Stromal cell of bone marrow (primary cell): Measurements from ENCODE around the gene LIMK2.

Experiments used
- DNase-seq: peaks from one replicate; pipeline ENCODE4 v3.0.0-alpha.2; 2012; ENCODE audit warnings: low read depth

Gene LIMK2

DNA sequence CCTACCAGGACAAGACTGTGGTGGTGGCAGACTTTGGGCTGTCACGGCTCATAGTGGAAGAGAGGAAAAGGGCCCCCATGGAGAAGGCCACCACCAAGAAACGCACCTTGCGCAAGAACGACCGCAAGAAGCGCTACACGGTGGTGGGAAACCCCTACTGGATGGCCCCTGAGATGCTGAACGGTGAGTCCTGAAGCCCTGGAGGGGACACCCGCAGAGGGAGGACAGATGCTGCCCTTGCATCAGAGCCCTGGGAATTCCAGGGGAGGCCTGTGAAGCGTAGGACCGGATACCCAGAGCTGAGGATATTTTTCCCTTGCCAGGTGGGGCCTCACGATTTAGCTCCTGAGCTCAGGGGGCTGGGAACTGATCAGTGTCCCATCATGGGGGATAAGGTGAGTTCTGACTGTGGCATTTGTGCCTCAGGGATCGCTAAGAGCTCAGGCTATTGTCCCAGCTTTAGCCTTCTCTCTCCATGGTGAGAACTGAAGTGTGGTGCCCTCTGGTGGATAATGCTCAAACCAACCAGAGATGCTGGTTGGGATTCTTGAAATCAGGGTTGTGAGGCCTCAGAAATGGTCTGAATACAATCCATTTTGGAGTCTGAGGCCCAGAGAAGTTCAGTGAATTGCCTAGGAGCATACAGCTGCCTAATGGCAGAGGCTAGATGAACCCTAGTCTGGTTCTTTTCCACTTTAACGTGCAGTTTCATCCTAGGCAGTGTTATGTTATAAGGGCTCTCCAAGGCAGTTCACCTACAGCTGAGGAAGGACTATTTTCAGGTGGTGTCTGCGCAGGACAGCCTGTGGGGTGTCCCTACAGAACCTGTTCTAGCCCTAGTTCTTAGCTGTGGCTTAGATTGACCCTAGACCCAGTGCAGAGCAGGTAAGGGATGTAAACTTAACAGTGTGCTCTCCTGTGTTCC lies 60.7 kb downstream of the LIMK2 start:
- DNase-seq = no peak

DNA sequence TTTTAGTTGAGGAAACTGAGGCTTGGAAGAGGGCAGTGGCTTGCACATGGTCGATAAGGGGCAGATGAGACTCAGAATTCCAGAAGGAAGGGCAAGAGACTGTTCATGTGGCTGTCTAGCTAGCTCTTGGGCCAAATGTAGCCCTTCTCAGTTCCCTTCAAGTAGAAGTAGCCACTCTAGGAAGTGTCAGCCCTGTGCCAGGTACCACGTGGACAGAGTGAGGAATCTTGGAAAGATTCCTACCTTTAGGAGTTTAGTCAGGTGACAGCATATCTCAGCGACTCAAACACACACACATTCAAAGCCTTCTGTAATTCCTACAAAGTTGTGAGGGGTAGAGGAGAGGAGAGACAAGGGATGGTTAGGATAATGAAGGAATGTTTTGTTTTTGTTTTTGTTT lies 61.9 kb downstream of the LIMK2 start:
- no peak for DNase-seq

DNA sequence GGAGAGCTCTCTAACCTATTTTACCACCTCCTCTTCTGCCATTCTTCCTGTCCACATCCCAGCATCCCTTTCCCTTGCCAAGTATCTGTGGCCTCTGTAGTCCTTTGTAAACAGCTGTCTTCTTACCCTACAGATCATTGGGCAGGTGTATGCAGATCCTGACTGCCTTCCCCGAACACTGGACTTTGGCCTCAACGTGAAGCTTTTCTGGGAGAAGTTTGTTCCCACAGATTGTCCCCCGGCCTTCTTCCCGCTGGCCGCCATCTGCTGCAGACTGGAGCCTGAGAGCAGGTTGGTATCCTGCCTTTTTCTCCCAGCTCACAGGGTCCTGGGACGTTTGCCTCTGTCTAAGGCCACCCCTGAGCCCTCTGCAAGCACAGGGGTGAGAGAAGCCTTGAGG lies 62.9 kb downstream of the LIMK2 start:
- DNase-seq = no peak

DNA sequence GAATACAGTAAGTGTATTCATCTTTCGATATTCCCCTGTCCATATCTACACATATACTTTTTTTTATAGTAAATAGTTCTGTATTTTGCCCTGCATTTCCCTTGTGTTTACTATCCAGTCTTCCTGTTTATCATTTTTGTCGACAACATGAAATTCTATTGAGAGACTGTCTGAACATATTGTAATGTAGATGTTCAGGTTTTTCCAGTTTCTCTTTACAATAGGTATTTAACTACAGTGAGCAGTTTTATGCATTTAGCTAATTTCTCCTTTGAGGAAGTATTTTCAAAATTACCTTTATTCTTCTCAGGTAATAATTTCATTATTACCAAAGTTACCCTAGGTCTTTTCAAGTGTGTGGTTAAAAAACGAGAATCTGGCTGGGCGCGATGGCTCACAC lies 63.5 kb downstream of the LIMK2 start:
- no peak for DNase-seq

DNA sequence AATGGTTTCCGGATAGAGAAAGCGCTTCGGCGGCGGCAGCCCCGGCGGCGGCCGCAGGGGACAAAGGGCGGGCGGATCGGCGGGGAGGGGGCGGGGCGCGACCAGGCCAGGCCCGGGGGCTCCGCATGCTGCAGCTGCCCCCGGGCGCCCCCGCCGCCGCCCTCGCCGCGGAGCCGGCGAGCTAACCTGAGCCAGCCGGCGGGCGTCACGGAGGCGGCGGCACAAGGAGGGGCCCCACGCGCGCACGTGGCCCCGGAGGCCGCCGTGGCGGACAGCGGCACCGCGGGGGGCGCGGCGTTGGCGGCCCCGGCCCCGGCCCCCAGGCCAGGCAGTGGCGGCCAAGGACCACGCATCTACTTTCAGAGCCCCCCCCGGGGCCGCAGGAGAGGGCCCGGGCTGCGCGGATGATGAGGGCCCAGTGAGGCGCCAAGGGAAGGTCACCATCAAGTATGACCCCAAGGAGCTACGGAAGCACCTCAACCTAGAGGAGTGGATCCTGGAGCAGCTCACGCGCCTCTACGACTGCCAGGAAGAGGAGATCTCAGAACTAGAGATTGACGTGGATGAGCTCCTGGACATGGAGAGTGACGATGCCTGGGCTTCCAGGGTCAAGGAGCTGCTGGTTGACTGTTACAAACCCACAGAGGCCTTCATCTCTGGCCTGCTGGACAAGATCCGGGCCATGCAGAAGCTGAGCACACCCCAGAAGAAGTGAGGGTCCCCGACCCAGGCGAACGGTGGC lies 64.5 kb downstream of the LIMK2 start:
- DNase-seq = no peak

DNA sequence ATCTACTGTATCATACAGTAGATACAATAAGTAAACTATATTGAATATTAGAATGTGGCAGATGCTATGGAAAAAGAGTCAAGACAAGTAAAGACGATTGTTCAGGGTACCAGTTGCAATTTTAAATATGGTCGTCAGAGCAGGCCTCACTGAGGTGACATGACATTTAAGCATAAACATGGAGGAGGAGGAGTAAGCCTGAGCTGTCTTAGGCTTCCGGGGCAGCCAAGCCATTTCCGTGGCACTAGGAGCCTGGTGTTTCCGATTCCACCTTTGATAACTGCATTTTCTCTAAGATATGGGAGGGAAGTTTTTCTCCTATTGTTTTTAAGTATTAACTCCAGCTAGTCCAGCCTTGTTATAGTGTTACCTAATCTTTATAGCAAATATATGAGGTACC lies 65.6 kb downstream of the LIMK2 start:
- no peak for DNase-seq

DNA sequence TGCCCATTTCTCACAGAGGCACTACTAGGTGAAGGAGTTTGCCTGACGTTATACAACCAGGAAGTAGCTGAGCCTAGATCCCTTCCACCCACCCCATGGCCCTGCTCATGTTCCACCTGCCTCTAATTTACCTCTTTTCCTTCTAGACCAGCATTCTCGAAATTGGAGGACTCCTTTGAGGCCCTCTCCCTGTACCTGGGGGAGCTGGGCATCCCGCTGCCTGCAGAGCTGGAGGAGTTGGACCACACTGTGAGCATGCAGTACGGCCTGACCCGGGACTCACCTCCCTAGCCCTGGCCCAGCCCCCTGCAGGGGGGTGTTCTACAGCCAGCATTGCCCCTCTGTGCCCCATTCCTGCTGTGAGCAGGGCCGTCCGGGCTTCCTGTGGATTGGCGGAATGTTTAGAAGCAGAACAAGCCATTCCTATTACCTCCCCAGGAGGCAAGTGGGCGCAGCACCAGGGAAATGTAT lies 66.1 kb downstream of the LIMK2 start:
- no peak for DNase-seq

DNA sequence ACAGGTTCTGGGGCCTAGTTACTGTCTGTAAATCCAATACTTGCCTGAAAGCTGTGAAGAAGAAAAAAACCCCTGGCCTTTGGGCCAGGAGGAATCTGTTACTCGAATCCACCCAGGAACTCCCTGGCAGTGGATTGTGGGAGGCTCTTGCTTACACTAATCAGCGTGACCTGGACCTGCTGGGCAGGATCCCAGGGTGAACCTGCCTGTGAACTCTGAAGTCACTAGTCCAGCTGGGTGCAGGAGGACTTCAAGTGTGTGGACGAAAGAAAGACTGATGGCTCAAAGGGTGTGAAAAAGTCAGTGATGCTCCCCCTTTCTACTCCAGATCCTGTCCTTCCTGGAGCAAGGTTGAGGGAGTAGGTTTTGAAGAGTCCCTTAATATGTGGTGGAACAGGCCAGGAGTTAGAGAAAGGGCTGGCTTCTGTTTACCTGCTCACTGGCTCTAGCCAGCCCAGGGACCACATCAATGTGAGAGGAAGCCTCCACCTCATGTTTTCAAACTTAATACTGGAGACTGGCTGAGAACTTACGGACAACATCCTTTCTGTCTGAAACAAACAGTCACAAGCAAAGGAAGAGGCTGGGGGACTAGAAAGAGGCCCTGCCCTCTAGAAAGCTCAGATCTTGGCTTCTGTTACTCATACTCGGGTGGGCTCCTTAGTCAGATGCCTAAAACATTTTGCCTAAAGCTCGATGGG lies 66.7 kb downstream of the LIMK2 start:
- no peak for DNase-seq

DNA sequence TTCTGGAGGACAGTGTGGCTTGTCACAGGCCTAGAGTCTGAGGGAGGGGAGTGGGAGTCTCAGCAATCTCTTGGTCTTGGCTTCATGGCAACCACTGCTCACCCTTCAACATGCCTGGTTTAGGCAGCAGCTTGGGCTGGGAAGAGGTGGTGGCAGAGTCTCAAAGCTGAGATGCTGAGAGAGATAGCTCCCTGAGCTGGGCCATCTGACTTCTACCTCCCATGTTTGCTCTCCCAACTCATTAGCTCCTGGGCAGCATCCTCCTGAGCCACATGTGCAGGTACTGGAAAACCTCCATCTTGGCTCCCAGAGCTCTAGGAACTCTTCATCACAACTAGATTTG lies 67.2 kb downstream of the LIMK2 start:
- DNase-seq = no peak

DNA sequence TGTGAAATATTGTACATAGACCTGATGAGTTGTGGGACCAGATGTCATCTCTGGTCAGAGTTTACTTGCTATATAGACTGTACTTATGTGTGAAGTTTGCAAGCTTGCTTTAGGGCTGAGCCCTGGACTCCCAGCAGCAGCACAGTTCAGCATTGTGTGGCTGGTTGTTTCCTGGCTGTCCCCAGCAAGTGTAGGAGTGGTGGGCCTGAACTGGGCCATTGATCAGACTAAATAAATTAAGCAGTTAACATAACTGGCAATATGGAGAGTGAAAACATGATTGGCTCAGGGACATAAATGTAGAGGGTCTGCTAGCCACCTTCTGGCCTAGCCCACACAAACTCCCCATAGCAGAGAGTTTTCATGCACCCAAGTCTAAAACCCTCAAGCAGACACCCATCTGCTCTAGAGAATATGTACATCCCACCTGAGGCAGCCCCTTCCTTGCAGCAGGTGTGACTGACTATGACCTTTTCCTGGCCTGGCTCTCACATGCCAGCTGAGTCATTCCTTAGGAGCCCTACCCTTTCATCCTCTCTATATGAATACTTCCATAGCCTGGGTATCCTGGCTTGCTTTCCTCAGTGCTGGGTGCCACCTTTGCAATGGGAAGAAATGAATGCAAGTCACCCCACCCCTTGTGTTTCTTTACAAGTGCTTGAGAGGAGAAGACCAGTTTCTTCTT lies 67.9 kb downstream of the LIMK2 start:
- no peak for DNase-seq

DNA sequence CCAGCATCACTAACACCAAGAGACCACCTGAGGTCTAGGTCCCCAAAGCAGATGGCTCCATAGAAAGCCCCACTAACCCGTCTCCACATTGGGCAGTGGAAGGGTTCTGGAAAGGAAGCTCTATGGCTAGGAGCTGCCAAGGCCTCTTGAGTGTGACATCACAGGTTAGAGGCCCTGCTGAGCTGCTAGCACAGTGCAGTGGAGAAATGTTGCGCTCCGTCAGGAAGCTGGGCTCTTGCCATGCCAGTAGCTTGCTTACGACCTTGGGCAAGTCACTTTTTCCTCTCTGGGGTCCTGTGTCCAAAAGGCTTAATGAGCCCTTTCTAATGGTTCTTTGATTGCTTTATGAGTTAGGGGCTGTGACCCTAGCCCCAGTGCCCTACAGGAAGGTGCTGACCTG lies 69.6 kb downstream of the LIMK2 start:
- no peak for DNase-seq

DNA sequence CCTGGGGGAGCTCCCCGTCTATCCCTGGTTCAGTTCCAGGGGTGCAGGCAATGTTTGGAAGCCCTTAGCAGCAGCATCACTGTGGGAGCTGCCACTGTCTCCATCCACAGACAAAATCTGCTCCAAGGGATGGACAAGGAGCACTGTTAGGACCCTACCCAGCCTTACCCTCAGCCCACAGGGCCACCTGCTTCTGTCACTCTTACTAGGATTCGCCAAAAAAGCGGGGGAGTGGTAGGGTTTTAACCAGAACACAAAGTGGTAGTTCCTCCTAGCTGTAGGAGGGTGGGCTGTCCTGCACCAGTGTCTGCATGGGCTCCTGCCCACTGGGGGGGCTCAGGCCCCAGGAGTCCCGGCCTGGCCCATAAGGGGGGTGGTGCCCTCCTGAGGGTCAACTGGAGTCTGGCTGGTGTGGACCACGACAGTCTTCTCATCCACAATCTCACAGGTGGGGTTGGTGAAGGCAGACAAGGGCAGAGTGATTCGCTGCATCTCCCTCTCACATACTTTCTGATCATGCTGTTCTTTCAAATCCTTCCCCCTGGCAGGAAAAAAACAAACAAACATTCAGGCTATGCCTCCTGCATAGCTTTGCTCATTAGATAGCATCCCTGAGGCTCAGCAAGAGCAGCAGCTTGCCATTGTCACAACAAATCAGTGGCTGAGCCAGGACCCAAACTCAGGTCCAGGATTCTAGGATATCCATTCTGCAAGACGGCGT lies 70.8 kb downstream of the LIMK2 start:
- DNase-seq = no peak

DNA sequence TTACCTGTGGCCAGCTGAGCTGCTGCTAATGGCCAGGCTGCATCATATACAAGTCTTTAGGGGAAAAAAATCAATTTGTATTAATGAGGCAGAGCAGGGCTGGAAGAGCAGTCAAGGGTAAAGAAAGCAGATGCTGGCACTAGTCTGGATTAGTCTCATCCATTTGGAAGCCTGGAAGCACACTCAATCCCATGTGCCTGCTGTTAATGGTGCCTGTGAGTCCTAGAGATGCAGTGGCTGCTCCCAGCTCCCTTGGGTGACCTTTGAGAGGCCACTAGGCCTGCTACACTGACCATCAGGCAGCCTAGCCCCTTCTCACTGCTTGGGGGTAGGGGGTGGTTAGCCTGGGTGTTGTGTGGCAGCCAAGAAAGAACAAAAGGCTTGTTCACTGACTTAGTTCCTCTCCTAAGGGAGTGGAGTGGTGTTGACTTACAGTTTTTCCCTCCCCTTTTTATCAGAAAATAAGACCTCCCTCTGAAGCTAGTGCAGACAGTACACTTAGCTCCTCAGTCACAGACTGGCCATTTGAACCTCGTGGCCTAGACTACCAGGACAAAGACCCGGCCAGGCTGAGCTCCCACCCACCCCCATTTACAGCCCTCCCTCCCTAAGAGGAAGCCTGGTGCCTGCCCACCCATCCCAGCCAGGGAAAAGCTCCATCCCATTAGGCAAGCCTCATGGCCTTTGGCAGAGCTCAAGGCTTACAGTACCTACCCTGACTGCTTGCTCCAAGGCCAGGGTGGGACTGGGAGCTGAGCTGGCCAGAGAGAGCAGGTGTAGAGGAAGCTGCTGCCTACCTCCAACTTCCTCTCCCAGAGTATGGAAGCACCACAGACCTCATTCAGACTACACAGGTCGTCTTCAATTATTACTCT lies 72.4 kb downstream of the LIMK2 start:
- no peak for DNase-seq

DNA sequence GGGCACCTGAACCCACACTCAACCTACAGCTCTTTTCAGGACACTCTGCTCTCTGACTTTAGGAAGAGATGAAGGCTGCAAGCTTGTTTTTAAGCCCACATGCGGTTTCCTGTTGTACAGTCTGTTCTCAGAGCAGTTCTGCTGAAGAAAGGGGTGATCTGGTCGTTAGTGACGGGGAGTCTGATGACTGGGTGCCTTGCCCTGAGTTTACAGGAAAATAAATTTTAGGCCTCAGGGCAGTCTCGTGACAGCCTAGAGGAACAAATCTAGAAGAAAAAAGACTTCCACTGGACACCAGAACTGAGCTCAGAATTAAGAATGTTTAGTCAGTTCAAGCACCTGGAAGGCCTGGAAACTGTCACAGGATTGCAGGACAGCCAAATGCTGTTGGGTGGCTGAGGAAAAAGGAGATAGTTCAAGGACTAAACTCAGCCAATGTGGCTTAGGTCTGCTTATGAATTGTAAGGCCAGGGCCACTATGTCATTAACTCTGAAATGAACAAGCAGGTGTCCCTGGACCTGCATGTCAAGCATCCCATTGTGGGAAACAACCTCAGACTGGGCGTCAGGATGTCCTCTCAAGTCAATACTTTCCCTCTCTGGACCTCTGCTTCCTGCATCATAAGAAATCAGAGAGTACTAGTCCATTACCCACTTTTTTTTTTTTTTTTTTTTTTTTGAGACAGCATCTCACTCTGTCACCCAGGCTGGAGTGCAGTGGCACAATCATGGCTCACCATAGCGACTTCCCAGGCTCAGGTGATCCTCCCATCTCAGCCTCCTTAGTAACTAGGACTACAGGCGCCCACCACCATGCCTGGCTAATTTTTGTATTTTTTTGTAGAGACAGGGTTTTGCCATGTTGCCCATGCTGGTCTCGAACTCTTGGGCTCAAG lies 74.5 kb downstream of the LIMK2 start:
- no peak for DNase-seq

DNA sequence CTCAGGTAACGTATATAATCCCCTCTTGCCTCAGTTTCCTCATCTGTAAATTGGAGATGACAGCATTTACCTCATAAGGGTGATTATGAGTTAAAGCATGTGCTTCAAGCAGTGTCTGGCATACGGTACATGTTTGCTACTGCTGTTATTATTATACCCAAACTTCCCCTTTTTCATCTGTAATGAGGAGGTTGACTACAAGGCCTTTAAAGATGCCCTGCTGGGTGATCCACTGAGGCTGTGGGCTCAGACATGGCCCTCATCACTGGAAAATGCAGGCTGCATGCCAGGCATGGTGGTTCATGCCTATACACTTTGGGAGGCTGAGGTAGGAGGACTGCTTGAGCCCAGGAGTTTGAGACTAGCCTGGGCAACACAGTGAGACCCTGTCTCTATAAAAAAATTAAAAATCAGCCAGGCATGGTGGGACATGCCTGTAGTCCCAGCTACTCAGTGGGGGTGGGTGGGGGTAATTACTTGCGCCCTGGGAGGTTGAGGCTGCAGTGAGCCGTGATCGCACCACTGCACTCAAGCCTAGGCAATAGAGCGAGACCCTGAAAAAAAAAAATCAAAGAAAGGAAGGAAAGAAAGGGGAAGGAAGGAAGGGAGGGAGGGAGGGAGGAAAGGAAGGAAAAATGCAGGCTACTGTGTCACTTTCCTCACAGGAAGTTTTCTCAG lies 75.9 kb downstream of the LIMK2 start:
- DNase-seq = no peak

DNA sequence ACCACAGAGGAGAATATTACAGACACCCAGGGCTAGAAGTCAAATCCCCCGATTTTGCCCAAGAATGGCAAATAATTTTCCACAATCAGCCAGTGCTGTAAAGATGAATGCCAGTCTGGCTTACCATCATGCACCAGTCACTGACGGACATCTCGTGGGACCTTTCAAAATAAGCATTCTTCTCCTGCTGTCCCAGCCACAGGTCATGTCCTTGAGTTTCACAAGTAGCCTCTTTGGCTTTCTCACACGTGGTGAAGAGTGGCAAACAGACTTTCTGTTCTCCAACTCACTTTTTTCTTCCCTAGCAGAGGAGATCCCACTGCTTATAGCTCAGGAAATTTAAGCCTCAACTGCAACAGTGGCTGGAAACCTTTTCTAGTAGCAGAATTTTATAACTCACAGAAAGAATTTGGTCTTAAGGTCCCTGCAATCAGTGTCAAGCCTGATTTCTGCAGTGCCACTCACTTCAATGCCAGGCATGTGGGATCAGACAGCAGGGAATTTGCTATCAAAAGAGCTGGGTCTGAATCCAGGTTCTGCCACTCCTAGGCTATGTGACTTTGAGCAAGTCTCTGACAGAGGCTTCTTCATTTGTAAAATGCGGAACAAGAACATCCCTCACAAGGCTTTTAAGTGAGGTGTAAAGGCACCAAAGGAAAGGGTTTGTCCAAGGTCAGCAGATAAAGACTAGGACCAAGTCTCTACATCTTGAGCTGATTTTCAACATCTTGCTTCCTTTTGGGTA lies 76.6 kb downstream of the LIMK2 start:
- no peak for DNase-seq

DNA sequence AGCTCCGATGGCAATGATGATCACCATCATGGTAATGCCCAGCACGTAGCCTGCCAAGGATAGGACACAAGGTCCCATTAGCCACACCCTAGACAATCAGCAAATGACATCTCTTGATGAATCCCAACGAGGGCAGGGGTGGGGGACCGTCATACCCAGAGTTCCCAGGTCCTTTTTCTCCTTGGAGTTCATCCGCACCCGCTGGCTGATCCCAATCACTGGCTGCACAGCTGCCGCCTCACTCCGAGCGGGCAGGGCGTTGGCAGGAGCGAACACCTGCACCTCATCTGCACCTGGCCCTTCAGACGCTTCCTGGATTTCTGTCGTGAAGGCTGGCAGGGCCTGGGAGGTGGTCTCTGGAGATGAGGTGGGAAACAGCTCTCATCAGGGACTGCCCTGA lies 77.2 kb downstream of the LIMK2 start:
- DNase-seq = no peak
